ENCODE results near the gene PTTG1IP. TPM values are rescaled to one million over a fixed set of nuclear protein-coding genes. Genes with fewer than 3 reads are reported as not detected.

Gene PTTG1IP
- total RNA-seq, 1 experiment from 2014 or later = 408 TPM

DNA sequence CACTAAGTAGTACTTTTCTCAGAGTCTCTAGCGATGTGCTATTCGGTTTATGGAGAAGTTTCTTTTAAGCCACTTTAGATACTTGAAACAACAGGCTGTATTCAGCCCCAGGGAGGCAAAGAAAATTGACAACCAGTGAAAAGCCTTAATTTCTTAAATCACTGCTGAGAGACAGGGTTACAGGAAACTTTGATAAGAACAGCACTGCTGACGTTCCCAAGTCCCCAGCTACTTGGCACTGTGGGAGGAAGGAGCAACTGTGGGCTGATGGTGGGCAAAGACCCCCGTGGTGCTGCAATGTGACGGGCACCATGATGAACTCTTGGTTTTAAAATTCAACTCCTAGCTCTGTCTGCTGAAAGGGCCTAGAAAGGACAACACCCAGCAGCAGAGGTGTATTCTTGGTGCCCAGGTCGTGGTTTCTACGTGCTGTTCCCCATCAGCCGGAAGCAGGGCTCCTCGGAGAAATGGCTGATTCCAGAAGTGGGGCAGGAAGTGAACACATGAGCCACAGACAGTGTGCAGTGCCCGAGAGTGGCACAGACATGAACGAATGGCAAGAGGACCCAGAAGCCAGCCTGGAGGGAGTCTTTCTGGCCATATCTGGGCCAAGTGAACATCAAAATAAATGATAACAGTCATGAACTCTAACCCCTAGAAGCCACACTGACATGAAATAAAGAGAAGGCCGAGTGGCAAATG lies 5.3 kb downstream of the PTTG1IP start:
- DNase-seq (ENCODE audit: low read depth) = peak; percentile 13

- no peak for DNase-seq (ENCODE audit: low read depth)
Observed at GRCh38 chr21:44867464-44867863, 6.0 kb downstream of the PTTG1IP start.

DNA sequence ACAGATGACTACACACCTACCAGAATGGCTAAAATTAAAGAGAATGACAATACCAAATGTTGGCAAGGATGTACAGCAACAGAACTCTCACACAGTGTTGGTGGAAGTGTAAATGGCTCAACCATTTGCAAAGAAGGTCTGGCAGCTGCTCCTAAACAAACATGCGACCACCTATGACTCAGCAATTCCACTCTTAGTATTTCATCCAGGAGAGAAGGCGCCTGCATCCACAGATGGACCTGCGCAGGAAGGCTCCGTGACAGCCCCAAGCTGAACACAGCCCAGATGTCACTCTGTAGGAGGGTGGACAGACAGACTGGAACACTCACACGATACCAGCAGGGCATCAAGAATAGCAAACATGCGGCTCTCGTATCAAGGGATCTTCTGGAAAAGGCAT lies 6.7 kb downstream of the PTTG1IP start:
- peak; percentile 36 for DNase-seq (ENCODE audit: low read depth)

- DNase-seq (ENCODE audit: low read depth) = peak; percentile 21
Observed at GRCh38 chr21:44865561-44866280, 7.8 kb downstream of the PTTG1IP start.

GRCh38 chr21:44862869-44863685 lies 10.4 kb downstream of the PTTG1IP start:
- no peak for DNase-seq (ENCODE audit: low read depth)

- no peak for DNase-seq (ENCODE audit: low read depth)
Observed at GRCh38 chr21:44858791-44859190, 14.7 kb downstream of the PTTG1IP start.

GRCh38 chr21:44858291-44858690 lies 15.2 kb downstream of the PTTG1IP start:
- no peak for DNase-seq (ENCODE audit: low read depth)

- DNase-seq (ENCODE audit: low read depth) = no peak
Observed at GRCh38 chr21:44857127-44857892, 16.2 kb downstream of the PTTG1IP start.

GRCh38 chr21:44856131-44856530 lies 17.4 kb downstream of the PTTG1IP start:
- DNase-seq (ENCODE audit: low read depth) = no peak

GRCh38 chr21:44855572-44855971 lies 17.9 kb downstream of the PTTG1IP start:
- no peak for DNase-seq (ENCODE audit: low read depth)

- no peak for DNase-seq (ENCODE audit: low read depth)
Observed at GRCh38 chr21:44854664-44855446, 18.6 kb downstream of the PTTG1IP start.

GRCh38 chr21:44854391-44854663 lies 19.2 kb downstream of the PTTG1IP start:
- DNase-seq (ENCODE audit: low read depth) = no peak

- no peak for DNase-seq (ENCODE audit: low read depth)
Observed at GRCh38 chr21:44853601-44854390, 19.7 kb downstream of the PTTG1IP start.

DNA sequence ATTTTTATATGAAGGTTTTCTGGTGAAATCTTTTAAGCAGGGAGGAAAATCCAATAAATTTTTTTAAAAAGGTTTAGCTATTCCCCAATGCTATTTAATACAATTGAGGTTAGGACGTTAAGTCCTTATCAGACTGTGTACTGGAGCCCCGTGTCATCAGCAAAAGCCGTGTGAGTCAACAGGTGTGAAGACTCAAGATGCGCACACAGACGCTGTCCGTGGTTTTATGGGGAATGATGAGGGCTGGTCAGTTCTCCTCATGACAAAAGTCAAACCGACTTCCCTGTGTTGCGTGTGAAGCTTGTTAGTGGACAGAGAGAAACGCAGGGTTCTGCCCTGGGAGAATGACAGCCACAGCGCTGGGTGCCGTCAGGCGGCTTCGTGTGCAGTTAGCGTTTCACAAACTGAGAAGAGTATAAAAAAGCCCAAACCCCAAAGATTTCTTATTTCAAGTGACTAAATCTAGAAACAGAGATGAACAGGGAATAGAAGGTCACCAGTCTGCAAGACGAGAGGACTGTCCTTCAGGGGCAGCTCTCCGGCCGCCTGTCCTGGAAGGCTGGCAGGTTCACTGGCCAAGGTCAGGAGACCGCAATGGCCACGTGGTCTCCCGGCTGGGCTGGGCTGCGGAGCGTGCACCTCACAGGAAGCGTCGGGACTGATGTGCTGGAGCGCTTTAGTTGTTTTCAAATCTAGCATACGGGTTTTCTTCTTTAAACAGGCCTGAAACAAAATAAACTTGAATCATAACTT lies 22.4 kb downstream of the PTTG1IP start:
- DNase-seq (ENCODE audit: low read depth) = no peak

- DNase-seq (ENCODE audit: low read depth) = no peak
Observed at GRCh38 chr21:44850208-44850800, 23.2 kb downstream of the PTTG1IP start.

GRCh38 chr21:44849616-44850130 lies 23.8 kb downstream of the PTTG1IP start:
- DNase-seq (ENCODE audit: low read depth) = no peak

- DNase-seq (ENCODE audit: low read depth) = no peak
Observed at GRCh38 chr21:44848821-44849521, 24.5 kb downstream of the PTTG1IP start.
